Left lung (tissue), 10 donors: ENCODE data around the gene SLC25A51. TPM values are rescaled to one million over a fixed set of nuclear protein-coding genes. Genes with fewer than 3 reads are reported as not detected.

Experiments
- ATAC-seq: fragments of 200-7000 bp; cut with Tn5 transposase; one replicate; pipeline ENCODE4 v1.9.1; 2020; ENCODE audit warnings: moderate library complexity
- DNase-seq, 4 donors: peaks; one replicate each; pipeline ENCODE4 v3.0.0-alpha.2; 2013 to 2020
- H3K27ac ChIP-seq, 2 donors: fragments of 200-600 bp; sonication (generic) in 1 of 2; one replicate each; pipeline versions ENCODE4 v1.5.0 to v1.8.0; 2020 to 2021
- H3K27me3 ChIP-seq, 2 donors: fragments of 200-600 bp; sonication (generic) in 1 of 2; one replicate each; pipeline versions ENCODE4 v1.5.0 to v1.8.0; 2020 to 2021
- H3K36me3 ChIP-seq, 2 donors: fragments of 200-600 bp; sonication (generic) in 1 of 2; one replicate each; pipeline versions ENCODE4 v1.5.0 to v1.8.0; 2020 to 2021
- H3K4me1 ChIP-seq, 2 donors: fragments of 200-600 bp; one replicate each; pipeline ENCODE4 v1.8.0; 2021
- H3K4me3 ChIP-seq, 2 donors: fragments of 200-600 bp; sonication (generic) in 1 of 2; one replicate each; pipeline versions ENCODE4 v1.5.0 to v1.8.0; 2020 to 2021; ENCODE audit warnings: mild to moderate bottlenecking in 1 of 2
- H3K9me3 ChIP-seq, 2 donors: fragments of 200-600 bp; sonication (generic) in 1 of 2; one replicate each; pipeline versions ENCODE4 v1.5.0 to v1.8.0; 2020 to 2021
- CTCF ChIP-seq, 2 donors: fragments of 200-600 bp; sonication (generic) in 1 of 2; IDR thresholded peaks; one replicate each; pipeline versions ENCODE4 v1.5.0 to v1.8.0; 2021; ENCODE audit warnings: antibody characterized with exemption in 2 of 2
- intact Hi-C, 2 donors: fragments of 100-400 bp; cut with DNase I; formaldehyde crosslinking; loops; one replicate each; pipeline versions ENCODE4 v1.11.2 to v1.14.2; 2022
- polyA plus RNA-seq, 6 donors: library from polyadenylated mRNA; unstranded; fragments of 120-200 nt; gene quantifications; one replicate each; pipeline ENCODE4 v1.2.1, GENCODE V29; 2013; ENCODE audit not compliant: insufficient read length in 6 of 6
- total RNA-seq, 2 donors: library from RNA; stranded (reverse); fragmentation: NEBNext Ultra II Directional; extraction: Animal tissue kit (Norgen Biotek cat#: 25700); gene quantifications; one replicate each; pipeline ENCODE4 v1.2.1, GENCODE V29; 2021
- donor health status: DM: no; HTN: yes; CAD: no.
- donor health status: DM: no; HTN: no; CAD: no.

SLC25A51 gene
- total and polyA plus RNA-seq, 8 donors: 16.3 to 39.9 (median 18.8) TPM

GRCh38 chr9:37920471-37921167 is 16.7 kb upstream of the SLC25A51 start:
- Histone ChIP-seq H3K4me3 (no peak overlapping the region), H3K36me3 (peaks cover 0 to 6% of the 10 kb centered on the region in 2 donors), H3K27me3 (no peaks in the 10 kb centered on the region), H3K27ac (no peak overlapping the region), H3K4me1 (peaks cover 5 to 19% of the 10 kb centered on the region in 2 donors), H3K9me3 (no peaks in the 10 kb centered on the region)
- ATAC-seq: no peak
- TF ChIP-seq CTCF (IDR thresholded peaks at IDR 0.05): no peak
- intact Hi-C loops: no loop called here
- DNase-seq: peak in 2 of 4 donors; percentile 32 to 41

- DNase-seq (peak in 2 of 4 donors; percentile 24 to 48), ATAC-seq (no peak)
- Histone ChIP-seq H3K27ac (no peak overlapping the region), H3K4me1 (peaks cover 5 to 15% of the 10 kb centered on the region in 2 donors), H3K27me3 (no peaks in the 10 kb centered on the region), H3K4me3 (no peak overlapping the region), H3K36me3 (peaks cover 0 to 6% of the 10 kb centered on the region in 2 donors), H3K9me3 (no peaks in the 10 kb centered on the region)
- intact Hi-C loops: loop anchor here in 1 of 2 donors (5.0 to 10.0 kb wide), 3 partner anchors 165 to 445 kb away; no protein-coding TSS in a partner anchor
- no peak for TF ChIP-seq CTCF (IDR thresholded peaks at IDR 0.05)
Observed at GRCh38 chr9:37919956-37920335, 16.0 kb upstream of the SLC25A51 start.

GRCh38 chr9:37919246-37919955 is 15.5 kb upstream of the SLC25A51 start:
- peaks cover 5 to 15% of the 10 kb centered on the region in 2 donors for H3K4me1 ChIP-seq
- H3K9me3 ChIP-seq: no peaks in the 10 kb centered on the region
- TF ChIP-seq CTCF (IDR thresholded peaks at IDR 0.05): no peak
- DNase-seq: peak in 1 of 4 donors; percentile 47
- no peak for ATAC-seq
- no peak overlapping the region for H3K4me3 ChIP-seq
- intact Hi-C loops: loop anchor here in 1 of 2 donors (5.0 to 10.0 kb wide), 3 partner anchors 165 to 445 kb away; no protein-coding TSS in a partner anchor
- H3K27me3 ChIP-seq: no peaks in the 10 kb centered on the region
- no peak overlapping the region for H3K27ac ChIP-seq
- peaks cover 0 to 6% of the 10 kb centered on the region in 2 donors for H3K36me3 ChIP-seq

GRCh38 chr9:37918665-37919170 is 14.8 kb upstream of the SLC25A51 start:
- no peak overlapping the region for H3K27ac ChIP-seq

More at GRCh38 chr9:37918665-37919170, 14.8 kb upstream of the SLC25A51 start:
- no peaks in the 10 kb centered on the region for H3K9me3 ChIP-seq
- H3K36me3 ChIP-seq: peaks cover 0 to 6% of the 10 kb centered on the region in 2 donors
- intact Hi-C loops: loop anchor here in 1 of 2 donors (5.0 to 10.0 kb wide), 3 partner anchors 166 to 446 kb away; no protein-coding TSS in a partner anchor
- H3K27me3 ChIP-seq: no peaks in the 10 kb centered on the region
- peaks cover 5 to 15% of the 10 kb centered on the region in 2 donors for H3K4me1 ChIP-seq
- DNase-seq (no peak), ATAC-seq (no peak)
- TF ChIP-seq CTCF (IDR thresholded peaks at IDR 0.05): no peak
- H3K4me3 ChIP-seq: no peak overlapping the region
